GM19397 (cell line): ENCODE measurements around the gene PRXL2B.

Experiments
- ATAC-seq: cut with Tn5 transposase; IDR thresholded peaks from one replicate; pipeline ENCODE4 v1.9.1; 2021; ENCODE audit warnings: mild to moderate bottlenecking, moderate library complexity; ENCODE audit not compliant: unreplicated experiment

The PRXL2B gene

GRCh38 chr1:2632561-2633361 is 46.2 kb downstream of the PRXL2B start, which contains the start of gene MMEL1:
Gene MMEL1, minus strand, starts transcription at chr1:2633016. Its CDS starts 3,532 bp downstream, at chr1:2629484.
- no peak for ATAC-seq

DNA sequence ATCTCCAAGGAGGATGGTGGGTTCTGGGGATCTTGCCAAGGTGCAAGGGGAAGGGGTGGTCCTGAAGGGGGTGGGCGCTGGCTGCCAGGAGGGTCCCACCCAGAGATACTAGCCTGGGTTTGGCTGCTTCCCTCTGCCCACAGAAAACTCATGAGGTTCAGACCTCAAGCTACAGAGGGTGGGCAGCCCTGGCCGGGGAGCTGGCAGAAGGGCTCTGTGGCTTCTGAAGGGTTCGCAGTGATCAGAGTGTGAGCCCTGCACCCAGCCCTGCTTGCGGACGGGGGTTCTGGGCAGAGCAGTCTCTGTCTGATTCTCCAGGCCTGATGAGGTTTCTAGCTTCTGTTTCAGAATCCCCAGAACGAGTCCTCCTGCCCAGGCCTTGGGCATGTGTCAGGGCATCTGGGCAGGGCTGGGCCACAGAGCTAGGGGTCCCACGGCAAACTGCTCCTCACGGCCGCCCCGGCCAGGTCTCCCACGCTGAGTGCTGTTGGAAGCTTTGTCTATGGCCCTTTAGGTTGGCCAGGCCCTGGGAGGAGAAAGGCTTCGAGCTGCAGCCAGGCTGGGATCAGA is 46.9 kb downstream of the PRXL2B start:
- no peak for ATAC-seq

DNA sequence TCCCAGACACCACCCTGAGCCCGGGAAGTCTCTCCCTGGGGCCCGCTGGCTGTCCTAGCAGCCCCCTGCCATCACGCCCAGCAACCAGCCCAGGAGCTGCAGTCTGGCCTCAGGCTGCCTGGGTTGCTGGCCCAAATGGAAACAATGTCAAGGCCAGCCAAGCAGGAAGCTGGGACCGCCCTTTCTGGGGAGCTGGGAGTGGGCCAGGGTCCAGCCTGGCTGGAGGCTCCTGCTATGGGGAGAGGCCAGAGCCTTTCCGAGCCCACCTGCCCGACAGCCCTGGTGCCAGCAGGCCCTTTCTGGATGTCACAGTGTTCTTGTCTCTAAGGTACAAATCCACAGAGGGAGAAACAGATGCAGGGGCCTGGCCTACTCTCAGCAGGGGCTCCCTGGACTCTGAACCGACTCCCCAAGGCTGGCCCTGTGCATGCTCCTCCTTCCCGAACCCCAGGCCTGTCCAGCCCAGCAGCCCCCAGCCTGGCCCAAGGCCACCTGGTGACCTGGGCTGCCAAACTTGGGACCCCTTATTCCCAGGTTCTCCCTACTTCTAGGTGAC is 47.4 kb downstream of the PRXL2B start:
- ATAC-seq: no peak

- no peak for ATAC-seq
Measured at GRCh38 chr1:2635361-2636010, 48.9 kb downstream of the PRXL2B start.

DNA sequence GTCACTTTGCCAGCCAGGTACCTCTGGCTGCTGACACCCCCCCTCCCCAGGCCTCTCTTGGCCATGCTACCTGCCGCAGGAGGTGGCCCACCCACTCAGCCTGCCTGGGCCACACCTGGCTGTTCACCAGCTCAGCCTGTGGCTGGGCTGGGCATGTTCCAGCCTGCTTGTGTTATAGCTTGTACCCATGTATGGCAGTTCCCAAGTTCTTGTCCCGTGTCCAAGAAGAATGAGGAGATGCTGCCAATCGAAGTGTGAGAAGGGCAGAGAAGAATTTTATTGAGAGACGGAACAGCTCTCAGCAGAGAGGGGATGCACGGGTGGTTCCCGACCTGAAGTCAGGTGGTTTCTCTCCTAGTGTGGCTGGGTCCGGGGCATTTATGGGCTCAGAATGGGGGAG is 50.2 kb downstream of the PRXL2B start:
- ATAC-seq: no peak

GRCh38 chr1:2637442-2638145 is 51.0 kb downstream of the PRXL2B start:
- ATAC-seq: no peak

- no peak for ATAC-seq
Measured at GRCh38 chr1:2638466-2639115, 52.0 kb downstream of the PRXL2B start.

GRCh38 chr1:2639203-2639602 is 52.6 kb downstream of the PRXL2B start:
- no peak for ATAC-seq

DNA sequence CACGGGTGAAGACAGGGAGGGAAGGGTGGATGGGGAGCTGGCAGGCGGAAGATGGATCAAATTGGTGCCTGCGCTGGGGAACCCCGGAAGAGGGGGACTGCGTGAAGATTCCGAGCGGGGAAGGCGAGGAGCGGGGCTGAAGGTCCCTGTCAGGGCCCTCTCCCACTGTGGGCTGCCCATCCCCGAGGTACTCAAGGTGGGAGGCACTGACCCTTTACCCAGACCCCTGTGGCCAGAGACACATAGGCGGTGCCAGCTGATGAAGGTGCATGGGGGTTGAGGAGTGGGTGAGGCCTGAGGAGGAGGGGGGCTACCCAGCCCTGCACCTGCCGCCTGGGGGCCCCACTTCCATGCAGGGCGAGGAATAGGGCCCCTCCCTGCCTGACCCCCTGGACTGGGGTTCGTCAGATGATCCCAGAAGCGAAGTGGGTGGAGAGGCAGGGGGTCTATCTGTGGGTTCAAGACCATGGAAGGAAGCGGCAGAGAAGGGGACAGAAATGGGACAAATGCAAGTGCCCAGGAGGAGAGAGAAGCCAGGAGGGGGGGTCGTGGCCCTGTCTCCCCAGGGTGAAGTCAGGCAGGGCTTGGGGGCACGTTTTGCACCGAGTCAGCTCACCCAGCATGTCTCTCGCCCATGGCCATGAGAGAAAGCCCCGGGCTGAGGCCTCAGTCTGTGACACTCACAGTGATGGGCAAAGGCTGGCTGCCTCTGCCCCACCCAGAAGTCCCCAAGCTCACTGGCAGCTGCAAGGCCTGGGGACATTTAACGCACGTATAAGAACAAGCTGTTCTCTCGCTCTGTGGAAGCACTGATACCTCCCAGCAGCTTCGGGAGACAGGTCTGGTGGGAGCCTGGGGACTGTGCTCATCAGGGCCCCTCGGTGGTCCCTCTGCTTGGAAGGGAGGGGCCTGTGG is 53.3 kb downstream of the PRXL2B start:
- no peak for ATAC-seq

GRCh38 chr1:2640626-2641025 is 54.0 kb downstream of the PRXL2B start:
- no peak for ATAC-seq
